Suprapubic skin (tissue), 4 donors: ENCODE data around the gene LHX2.

Experiments used
- CTCF ChIP-seq, 2 donors: fragments of 200-600 bp in 1 of 2; fragments of 450-650 bp in 1 of 2; sonication (generic) in 1 of 2; IDR thresholded peaks; one replicate each; pipeline ENCODE4 v1.5.1; 2016 to 2019; ENCODE audit warnings: antibody characterized with exemption in 2 of 2, mild to moderate bottlenecking in 1 of 2, moderate library complexity in 1 of 2
- EP300 ChIP-seq: sonication (generic); formaldehyde crosslinking; IDR thresholded peaks from one replicate; pipeline ENCODE4 v1.6.1; 2017; ENCODE audit warnings: antibody characterized with exemption
- POLR2A ChIP-seq, 2 donors: fragments of 450-650 bp; IDR thresholded peaks; one replicate each; pipeline ENCODE4 v1.6.1; 2017; ENCODE audit warnings: antibody characterized with exemption in 2 of 2, mild to moderate bottlenecking in 2 of 2, moderate library complexity in 2 of 2
- POLR2AphosphoS5 ChIP-seq, 3 donors: sonication (generic); formaldehyde crosslinking; IDR thresholded peaks; one replicate each; pipeline ENCODE4 v1.6.1; 2017; ENCODE audit warnings: antibody characterized with exemption in 3 of 3

GRCh38 chr9:123965801-123966686 lies 45.5 kb upstream of the LHX2 start:
- TF ChIP-seq POLR2A (IDR thresholded peaks at IDR 0.05): no peak
- no peak for TF ChIP-seq CTCF (IDR thresholded peaks at IDR 0.05)
- no peak for TF ChIP-seq POLR2AphosphoS5 (IDR thresholded peaks at IDR 0.05)
- no peak for TF ChIP-seq EP300
